ENCODE results near the gene CRHR2.

DNA sequence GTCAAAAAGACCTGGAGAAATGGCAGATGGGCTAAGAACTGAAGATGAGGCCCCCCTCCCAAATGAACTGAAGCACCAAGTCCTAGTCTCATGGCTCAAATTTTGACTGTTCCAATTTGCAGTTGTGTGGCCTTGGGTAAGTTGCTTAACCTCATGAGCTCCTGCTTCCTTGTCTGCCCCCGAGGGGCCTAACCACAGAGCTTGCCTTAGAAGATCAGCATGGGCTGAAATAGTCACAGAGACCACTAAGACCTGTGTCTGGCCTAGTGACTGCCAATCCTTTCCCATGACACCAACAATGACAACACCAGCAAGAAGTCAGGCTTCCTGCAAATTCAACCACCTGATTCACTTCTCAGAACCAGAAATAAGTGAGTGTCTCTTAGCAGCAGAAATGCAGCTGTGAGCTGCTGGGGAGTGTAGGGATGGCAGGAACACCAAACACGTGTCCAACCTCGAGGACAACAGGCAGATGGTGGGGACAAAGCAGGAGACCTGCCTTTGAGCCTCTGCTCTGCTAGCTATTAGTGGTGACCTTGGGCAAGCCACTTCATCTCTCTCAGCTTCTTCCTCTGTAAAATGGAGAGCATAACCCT, 23.7 kb downstream of the CRHR2 start:
- no peak for TF ChIP-seq EZH2phosphoT487 (IDR thresholded peaks at IDR 0.05; ENCODE audit: borderline replicate concordance, low read length)
- no peak for TF ChIP-seq CTCF (IDR thresholded peaks at IDR 0.05; ENCODE audit: low read depth, low read length, poor library complexity, severe bottlenecking)

All from DOHH2 (cell line).